Hepatocyte (in vitro differentiated cells): Measurements from ENCODE around the gene CPNE2. TPM values are rescaled to one million over a fixed set of nuclear protein-coding genes. Genes with fewer than 3 reads are reported as not detected.

ENCODE experiments used
- DNase-seq: peaks from one replicate; pipeline ENCODE4 v3.0.0-alpha.2; 2016; ENCODE audit warnings: low spot score
- H2AFZ ChIP-seq: fragments of 200-600 bp; sonication (generic); 2 replicates; pipeline ENCODE4 v1.6.0; 2016; ENCODE audit warnings: antibody characterized with exemption, mild to moderate bottlenecking
- H3K27ac ChIP-seq: fragments of 200-600 bp; sonication (generic); 2 replicates; pipeline ENCODE4 v1.5.1; 2016; ENCODE audit warnings: mild to moderate bottlenecking
- H3K27me3 ChIP-seq: fragments of 200-600 bp; sonication (generic); 2 replicates; pipeline ENCODE4 v1.6.1; 2016
- H3K36me3 ChIP-seq: fragments of 200-600 bp; sonication (generic); replicated peaks from 2 replicates; pipeline ENCODE4 v1.5.1; 2016; ENCODE audit warnings: low read depth; ENCODE audit not compliant: insufficient read depth
- H3K4me1 ChIP-seq: fragments of 200-600 bp; sonication (generic); 2 replicates; pipeline ENCODE4 v1.5.1; 2016; ENCODE audit warnings: mild to moderate bottlenecking, moderate library complexity; ENCODE audit not compliant: insufficient read depth
- H3K4me2 ChIP-seq: fragments of 200-600 bp; sonication (generic); 2 replicates; pipeline ENCODE4 v1.6.0; 2016
- H3K4me3 ChIP-seq: fragments of 200-600 bp; sonication (generic); 2 replicates; pipeline ENCODE4 v1.5.1; 2016; ENCODE audit warnings: mild to moderate bottlenecking
- H3K79me2 ChIP-seq: fragments of 200-600 bp; sonication (generic); 2 replicates; pipeline ENCODE4 v1.6.0; 2017; ENCODE audit warnings: mild to moderate bottlenecking
- H3K9me2 ChIP-seq: fragments of 200-600 bp; sonication (generic); replicated peaks from 2 replicates; pipeline ENCODE4 v1.6.0; 2017; ENCODE audit warnings: mild to moderate bottlenecking; ENCODE audit not compliant: insufficient read depth
- H3K9me3 ChIP-seq: fragments of 200-600 bp; sonication (generic); 2 replicates; pipeline ENCODE4 v1.5.1; 2016; ENCODE audit warnings: low read depth, mild to moderate bottlenecking
- H4K20me1 ChIP-seq: fragments of 200-600 bp; sonication (generic); 2 replicates; pipeline ENCODE4 v1.6.0; 2016; ENCODE audit warnings: mild to moderate bottlenecking; ENCODE audit not compliant: insufficient read depth, poor library complexity, severe bottlenecking
- EZH2 ChIP-seq: fragments of 200-600 bp; sonication (generic); IDR thresholded peaks from 2 replicates; pipeline ENCODE4 v1.6.1; 2016; ENCODE audit warnings: antibody characterized with exemption, mild to moderate bottlenecking, borderline replicate concordance
- EZH2phosphoT487 ChIP-seq: fragments of 200-600 bp; sonication (generic); IDR thresholded peaks from one replicate; pipeline ENCODE4 v1.6.1; 2018; ENCODE audit warnings: antibody characterized with exemption, mild to moderate bottlenecking, low read depth, moderate library complexity; ENCODE audit not compliant: unreplicated experiment, severe bottlenecking
- WGBS: methylation state at CpG from one replicate; pipeline ENCODE4 v1.1.6; 2016; ENCODE audit warnings: low lambda C conversion rate; ENCODE audit errors: missing lambda C conversion rate; 5-methylcytosine and 5-hydroxymethylcytosine counted together
- polyA plus RNA-seq: library from polyadenylated mRNA; unstranded; fragments of >200 nt; fragmentation: Nextera tagmentation; extraction: Ambion mirVana; gene quantifications from 2 replicates; pipeline ENCODE4 v1.2.1, GENCODE V29; 2016
- total RNA-seq: library from RNA; depleted of rRNA; stranded (reverse); fragments of >200 nt; gene quantifications from 2 replicates; pipeline ENCODE4 v1.2.3, GENCODE V29; 2014
- TF ChIP-seq, protein P1 (sequence below): fragments of 200-600 bp; sonication (generic); IDR thresholded peaks from 2 replicates; pipeline ENCODE4 v1.5.1; 2016; ENCODE audit warnings: antibody characterized with exemption, mild to moderate bottlenecking; ENCODE audit not compliant: poor library complexity

Gene CPNE2
- total and polyA plus RNA-seq, 2 experiments from 2014 or later, result 15.6 to 22.3 TPM

- H4K20me1 ChIP-seq, result no peaks in the 10 kb centered on the region
- 87% methylated on average over 14 of the region's 14 CpGs for WGBS
- DNase-seq, result no peak
Observed at GRCh38 chr16:57143149-57143921, 51.0 kb downstream of the CPNE2 start.

GRCh38 chr16:57144027-57144426, 51.6 kb downstream of the CPNE2 start:
- 83% methylated on average over 2 of the region's 2 CpGs for WGBS
- no peak overlapping the region for H3K27ac ChIP-seq
- no peaks in the 10 kb centered on the region for H3K9me2 ChIP-seq
- no peak for TF ChIP-seq EZH2
- TF ChIP-seq EZH2phosphoT487, result no peak
- TF ChIP-seq, protein P1, sequence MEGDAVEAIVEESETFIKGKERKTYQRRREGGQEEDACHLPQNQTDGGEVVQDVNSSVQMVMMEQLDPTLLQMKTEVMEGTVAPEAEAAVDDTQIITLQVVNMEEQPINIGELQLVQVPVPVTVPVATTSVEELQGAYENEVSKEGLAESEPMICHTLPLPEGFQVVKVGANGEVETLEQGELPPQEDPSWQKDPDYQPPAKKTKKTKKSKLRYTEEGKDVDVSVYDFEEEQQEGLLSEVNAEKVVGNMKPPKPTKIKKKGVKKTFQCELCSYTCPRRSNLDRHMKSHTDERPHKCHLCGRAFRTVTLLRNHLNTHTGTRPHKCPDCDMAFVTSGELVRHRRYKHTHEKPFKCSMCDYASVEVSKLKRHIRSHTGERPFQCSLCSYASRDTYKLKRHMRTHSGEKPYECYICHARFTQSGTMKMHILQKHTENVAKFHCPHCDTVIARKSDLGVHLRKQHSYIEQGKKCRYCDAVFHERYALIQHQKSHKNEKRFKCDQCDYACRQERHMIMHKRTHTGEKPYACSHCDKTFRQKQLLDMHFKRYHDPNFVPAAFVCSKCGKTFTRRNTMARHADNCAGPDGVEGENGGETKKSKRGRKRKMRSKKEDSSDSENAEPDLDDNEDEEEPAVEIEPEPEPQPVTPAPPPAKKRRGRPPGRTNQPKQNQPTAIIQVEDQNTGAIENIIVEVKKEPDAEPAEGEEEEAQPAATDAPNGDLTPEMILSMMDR, result no peak
- DNase-seq, result no peak
- H4K20me1 ChIP-seq, result no peaks in the 10 kb centered on the region
- no peaks in the 10 kb centered on the region for H3K9me3 ChIP-seq
- no peak overlapping the region for H3K4me3 ChIP-seq
- H3K36me3 ChIP-seq, result no peaks in the 10 kb centered on the region
- H3K79me2 ChIP-seq, result no peaks in the 10 kb centered on the region
- no peak overlapping the region for H2AFZ ChIP-seq
- no peaks in the 10 kb centered on the region for H3K27me3 ChIP-seq
- no peak overlapping the region for H3K4me2 ChIP-seq
- peaks cover 8% of the 10 kb centered on the region for H3K4me1 ChIP-seq

More at GRCh38 chr16:57143149-57143921, 51.0 kb downstream of the CPNE2 start:
- peaks cover 8% of the 10 kb centered on the region for H3K4me1 ChIP-seq
- H3K79me2 ChIP-seq, result no peaks in the 10 kb centered on the region
- H3K36me3 ChIP-seq, result no peaks in the 10 kb centered on the region
- no peak overlapping the region for H3K27ac ChIP-seq
- no peaks in the 10 kb centered on the region for H3K9me2 ChIP-seq
- TF ChIP-seq EZH2, result no peak
- TF ChIP-seq EZH2phosphoT487, result no peak
- TF ChIP-seq, protein P1, result no peak
- H3K4me2 ChIP-seq, result no peak overlapping the region
- H3K4me3 ChIP-seq, result no peak overlapping the region
- no peaks in the 10 kb centered on the region for H3K27me3 ChIP-seq
- H3K9me3 ChIP-seq, result no peaks in the 10 kb centered on the region
- H2AFZ ChIP-seq, result no peak overlapping the region

DNA sequence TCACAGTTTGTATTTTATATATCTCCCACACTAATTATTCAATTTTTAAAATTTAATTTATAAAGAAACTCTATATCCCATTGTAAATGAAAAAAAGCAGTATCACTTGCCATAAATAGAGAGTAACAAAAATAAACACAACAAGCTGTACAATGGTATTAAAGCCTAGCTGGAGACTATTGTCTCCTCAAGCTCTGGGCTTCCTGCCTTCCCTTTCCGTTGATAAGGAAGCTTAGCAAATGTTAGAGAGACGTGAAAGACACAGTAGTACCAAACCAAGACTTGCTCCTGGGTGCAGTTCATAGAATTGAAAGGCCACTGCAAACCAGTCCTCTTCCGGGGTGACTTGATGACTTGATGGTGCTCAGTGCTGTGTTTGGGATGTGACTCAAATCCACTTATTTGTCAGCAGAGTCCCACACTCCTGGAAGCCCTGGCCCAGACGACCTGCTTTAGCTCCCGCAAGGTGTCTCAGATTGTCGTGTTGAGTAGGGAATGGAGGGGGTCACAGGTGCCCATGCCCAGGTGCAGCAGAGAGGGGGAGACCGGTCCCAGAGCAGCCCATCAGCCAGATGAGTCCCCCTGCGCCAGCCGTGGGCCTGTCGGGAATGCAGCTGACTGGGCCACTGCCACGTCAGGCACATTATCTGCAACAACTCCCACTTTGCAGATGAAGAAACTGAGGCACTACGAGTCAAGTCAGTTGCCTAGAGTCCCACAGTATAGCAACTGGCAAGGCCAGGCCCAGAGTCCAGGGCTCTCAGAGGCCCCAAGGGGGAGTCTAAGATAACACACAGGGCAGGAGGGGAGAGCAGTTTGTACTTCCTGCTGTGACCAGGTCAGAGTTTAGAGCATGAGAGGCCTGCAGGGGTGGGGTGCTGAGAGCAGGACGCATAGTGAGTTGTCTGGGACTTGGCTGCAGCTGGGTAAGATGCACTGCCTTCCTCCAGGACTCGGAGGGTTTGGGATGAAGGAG, 53.0 kb downstream of the CPNE2 start:
- Histone ChIP-seq H3K4me1 (peaks cover 8% of the 10 kb centered on the region), H3K9me3 (no peaks in the 10 kb centered on the region), H4K20me1 (no peaks in the 10 kb centered on the region)

More for the DNA sequence above, 53.0 kb downstream of the CPNE2 start:
- WGBS, result 76% methylated on average over 14 of the region's 14 CpGs
- no peaks in the 10 kb centered on the region for H3K27me3 ChIP-seq
- no peak overlapping the region for H3K27ac ChIP-seq
- TF ChIP-seq EZH2 (no peak), EZH2phosphoT487 (no peak)
- TF ChIP-seq, protein P1, result no peak
- no peaks in the 10 kb centered on the region for H3K9me2 ChIP-seq
- no peak overlapping the region for H3K4me3 ChIP-seq
- DNase-seq, result no peak
- H2AFZ ChIP-seq, result no peak overlapping the region
- no peak overlapping the region for H3K4me2 ChIP-seq
- H3K36me3 ChIP-seq, result no peaks in the 10 kb centered on the region
- H3K79me2 ChIP-seq, result no peaks in the 10 kb centered on the region
